Measurements from ENCODE around the gene BICD2. TPM values are rescaled to one million over a fixed set of nuclear protein-coding genes. Genes with fewer than 3 reads are reported as not detected.

The BICD2 gene
- polyA plus RNA-seq, 1 donor from 2014 or later = 22.4 TPM

- Histone ChIP-seq H3K27me3 (ENCODE audit: insufficient read depth, low read depth, low read length) (no peaks in the 10 kb centered on the region), H3K9me2 (ENCODE audit: insufficient read depth, low read length) (no peaks in the 10 kb centered on the region), H3K9me3 (ENCODE audit: low read length) (no peaks in the 10 kb centered on the region), H2AFZ (ENCODE audit: low read depth, low read length) (no peak overlapping the region), H3K9ac (ENCODE audit: low read length) (no peak overlapping the region), H3K79me2 (replicated peaks; ENCODE audit: insufficient read depth, low read length) (peaks cover 5% of the 10 kb centered on the region), H3K4me2 (ENCODE audit: low read length) (no peak overlapping the region), H3K27ac (ENCODE audit: low read length) (no peak overlapping the region), H3K4me3 (ENCODE audit: low read length) (no peak overlapping the region), H3K36me3 (ENCODE audit: insufficient read depth, low read length) (no peaks in the 10 kb centered on the region), H3F3A (ENCODE audit: insufficient read depth, low read length, poor library complexity, severe bottlenecking) (no peaks in the 10 kb centered on the region), H4K20me1 (ENCODE audit: insufficient read depth) (no peaks in the 10 kb centered on the region)
- TF ChIP-seq RAD21 (conservative IDR thresholded peaks at IDR 0.05) = no peak
- TF ChIP-seq, protein P1, sequence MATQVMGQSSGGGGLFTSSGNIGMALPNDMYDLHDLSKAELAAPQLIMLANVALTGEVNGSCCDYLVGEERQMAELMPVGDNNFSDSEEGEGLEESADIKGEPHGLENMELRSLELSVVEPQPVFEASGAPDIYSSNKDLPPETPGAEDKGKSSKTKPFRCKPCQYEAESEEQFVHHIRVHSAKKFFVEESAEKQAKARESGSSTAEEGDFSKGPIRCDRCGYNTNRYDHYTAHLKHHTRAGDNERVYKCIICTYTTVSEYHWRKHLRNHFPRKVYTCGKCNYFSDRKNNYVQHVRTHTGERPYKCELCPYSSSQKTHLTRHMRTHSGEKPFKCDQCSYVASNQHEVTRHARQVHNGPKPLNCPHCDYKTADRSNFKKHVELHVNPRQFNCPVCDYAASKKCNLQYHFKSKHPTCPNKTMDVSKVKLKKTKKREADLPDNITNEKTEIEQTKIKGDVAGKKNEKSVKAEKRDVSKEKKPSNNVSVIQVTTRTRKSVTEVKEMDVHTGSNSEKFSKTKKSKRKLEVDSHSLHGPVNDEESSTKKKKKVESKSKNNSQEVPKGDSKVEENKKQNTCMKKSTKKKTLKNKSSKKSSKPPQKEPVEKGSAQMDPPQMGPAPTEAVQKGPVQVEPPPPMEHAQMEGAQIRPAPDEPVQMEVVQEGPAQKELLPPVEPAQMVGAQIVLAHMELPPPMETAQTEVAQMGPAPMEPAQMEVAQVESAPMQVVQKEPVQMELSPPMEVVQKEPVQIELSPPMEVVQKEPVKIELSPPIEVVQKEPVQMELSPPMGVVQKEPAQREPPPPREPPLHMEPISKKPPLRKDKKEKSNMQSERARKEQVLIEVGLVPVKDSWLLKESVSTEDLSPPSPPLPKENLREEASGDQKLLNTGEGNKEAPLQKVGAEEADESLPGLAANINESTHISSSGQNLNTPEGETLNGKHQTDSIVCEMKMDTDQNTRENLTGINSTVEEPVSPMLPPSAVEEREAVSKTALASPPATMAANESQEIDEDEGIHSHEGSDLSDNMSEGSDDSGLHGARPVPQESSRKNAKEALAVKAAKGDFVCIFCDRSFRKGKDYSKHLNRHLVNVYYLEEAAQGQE (IDR thresholded peaks at IDR 0.05; ENCODE audit: borderline replicate concordance) = no peak
- TF ChIP-seq EP300 (conservative IDR thresholded peaks at IDR 0.05; ENCODE audit: poor library complexity, severe bottlenecking) = no peak
- TF ChIP-seq MXI1 (conservative IDR thresholded peaks at IDR 0.05; ENCODE audit: poor library complexity, severe bottlenecking) = no peak
- TF ChIP-seq EZH2 (IDR thresholded peaks at IDR 0.05; ENCODE audit: borderline replicate concordance, insufficient read depth, low read length, poor library complexity, severe bottlenecking) = no peak
- TF ChIP-seq SMC3 (conservative IDR thresholded peaks at IDR 0.05; ENCODE audit: poor library complexity) = no peak
- no peak for TF ChIP-seq TAF1 (IDR thresholded peaks at IDR 0.05; ENCODE audit: low read depth)
Observed at GRCh38 chr9:92661743-92662142, 102.9 kb downstream of the BICD2 start.

Other genes with a start within 250 kb of the BICD2 start
- 0.30 TPM in 1 of 2 replicates, not detected in the other for gene ECM2, start 228.8 kb downstream of the BICD2 start, polyA plus RNA-seq
- gene IPPK, start 94.7 kb downstream of the BICD2 start, polyA plus RNA-seq = 34.3 and 36.0 TPM in 2 replicates
- gene ZNF484, start 113.2 kb upstream of the BICD2 start, polyA plus RNA-seq = 25.7 and 26.0 TPM in 2 replicates
- 8.3 and 9.3 TPM in 2 replicates for gene FGD3, start 182.7 kb upstream of the BICD2 start, polyA plus RNA-seq

Measured in neural cell (in vitro differentiated cells).